ENCODE results near the gene PPY. TPM values are rescaled to one million over a fixed set of nuclear protein-coding genes. Genes with fewer than 3 reads are reported as not detected.
"Not testable (repeated sequence)": the region's sequence is repeated elsewhere in the genome, so short reads cannot be mapped to it uniquely, and the experiment has no call there.

Gene PPY
- total RNA-seq, 2 donors from 2014 or later: 0.49 TPM; not detected in 1

- Histone ChIP-seq H3K9ac (ENCODE audit: low read depth in 2 of 2, low read length in 2 of 2) (no peak overlapping the region), H3K27me3 (peaks cover 8% of the 10 kb centered on the region), H3K4me1 (no peaks in the 10 kb centered on the region), H3K36me3 (no peaks in the 10 kb centered on the region), H3K4me3 (no peak overlapping the region), H3K27ac (no peak overlapping the region), H3K9me3 (no peaks in the 10 kb centered on the region)
- no peak for TF ChIP-seq CTCF (IDR thresholded peaks at IDR 0.05)
- intact Hi-C loops (cut with DNase I): no loop called here
- no peak for DNase-seq
Observed at GRCh38 chr17:43978078-43978477, 35.8 kb upstream of the PPY start.

DNA sequence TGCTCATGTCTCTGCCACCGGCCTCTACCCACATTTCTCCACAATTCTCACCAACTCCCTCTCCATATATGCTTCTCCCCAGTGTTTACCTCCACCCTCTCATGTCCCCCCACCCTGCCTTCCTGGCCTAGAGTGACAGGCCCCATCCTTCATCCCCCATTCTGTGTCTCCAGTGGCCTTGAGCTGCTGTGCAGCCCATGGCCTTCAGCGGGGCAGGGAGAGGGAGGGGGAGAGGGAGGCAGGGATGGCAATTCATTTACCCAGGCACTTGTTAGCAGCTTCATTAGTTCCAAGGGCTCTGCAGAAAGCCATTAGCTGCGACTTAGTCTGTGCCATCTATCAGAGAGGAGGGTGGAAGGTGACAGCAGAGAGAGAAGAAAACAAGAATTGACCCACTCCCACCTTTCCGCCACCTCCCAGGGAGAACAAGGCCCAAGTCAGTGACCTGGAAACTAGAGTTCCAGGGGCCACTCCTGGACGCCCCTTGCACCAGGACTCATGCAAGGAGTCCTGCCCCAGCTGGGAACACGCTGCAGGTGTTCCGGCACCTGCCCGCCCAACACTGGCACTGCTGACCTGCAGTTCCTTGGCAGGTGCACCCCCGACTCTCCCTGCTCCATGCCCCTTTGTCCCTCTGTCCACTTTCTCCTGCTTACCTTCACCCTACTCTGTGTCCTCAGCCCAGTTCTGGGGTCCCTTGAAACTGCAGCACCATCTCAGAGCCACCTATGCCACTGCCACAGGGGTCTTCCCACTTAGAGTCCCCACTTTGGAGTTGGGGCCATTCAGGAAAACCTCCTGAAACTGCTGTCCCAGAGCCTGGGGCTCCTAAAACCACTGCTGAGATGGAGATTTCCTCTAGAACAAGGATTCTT is 34.9 kb upstream of the PPY start:
- peaks cover 1% of the 10 kb centered on the region for H3K27me3 ChIP-seq
- H3K36me3 ChIP-seq: no peaks in the 10 kb centered on the region
- TF ChIP-seq CTCF (IDR thresholded peaks at IDR 0.05): no peak
- no peak for DNase-seq
- H3K27ac ChIP-seq: no peak overlapping the region
- intact Hi-C loops (cut with DNase I): no loop called here
- no peak overlapping the region for H3K4me3 ChIP-seq
- H3K4me1 ChIP-seq: no peaks in the 10 kb centered on the region
- no peaks in the 10 kb centered on the region for H3K9me3 ChIP-seq
- H3K9ac ChIP-seq (ENCODE audit: low read depth in 2 of 2, low read length in 2 of 2): no peak overlapping the region

DNA sequence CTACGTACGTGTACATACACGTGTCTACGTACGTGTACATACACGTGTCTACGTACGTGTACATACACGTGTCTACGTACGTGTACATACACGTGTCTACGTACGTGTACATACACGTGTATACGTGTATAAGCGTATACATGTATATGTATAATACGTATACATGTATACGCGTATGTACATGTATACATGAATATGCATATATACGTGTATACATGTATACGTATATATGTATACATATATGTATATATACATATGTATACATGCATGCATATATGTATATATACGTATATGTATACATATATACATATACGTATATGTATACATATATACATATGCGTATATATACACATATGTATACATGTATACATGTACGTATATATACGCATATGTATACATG is 33.6 kb upstream of the PPY start:
- intact Hi-C loops (cut with DNase I): no loop called here
- Histone ChIP-seq H3K4me3 (no peak overlapping the region), H3K27ac (no peak overlapping the region), H3K36me3 (no peaks in the 10 kb centered on the region), H3K27me3 (no peaks in the 10 kb centered on the region), H3K4me1 (no peaks in the 10 kb centered on the region), H3K9me3 (no peaks in the 10 kb centered on the region), H3K9ac (ENCODE audit: low read depth in 2 of 2, low read length in 2 of 2) (no peak overlapping the region)
- DNase-seq: no peak
- no peak for TF ChIP-seq CTCF (IDR thresholded peaks at IDR 0.05)

- intact Hi-C loops (cut with DNase I): no loop called here
- Histone ChIP-seq H3K4me1 (no peaks in the 10 kb centered on the region), H3K27me3 (no peaks in the 10 kb centered on the region), H3K36me3 (no peaks in the 10 kb centered on the region), H3K4me3 (no peak overlapping the region), H3K27ac (no peak overlapping the region), H3K9me3 (no peaks in the 10 kb centered on the region), H3K9ac (ENCODE audit: low read depth in 2 of 2, low read length in 2 of 2) (no peak overlapping the region)
- no peak for DNase-seq
- TF ChIP-seq CTCF (IDR thresholded peaks at IDR 0.05): no peak
Observed at GRCh38 chr17:43974382-43975266, 32.3 kb upstream of the PPY start.

- H3K27ac ChIP-seq; H3K36me3 ChIP-seq; H3K4me1 ChIP-seq; H3K27me3 ChIP-seq; H3K9me3 ChIP-seq; DNase-seq; H3K4me3 ChIP-seq; H3K9ac ChIP-seq (ENCODE audit: low read depth in 2 of 2, low read length in 2 of 2); intact Hi-C loops (cut with DNase I): not testable (repeated sequence)
Observed at GRCh38 chr17:43972444-43973212, 30.4 kb upstream of the PPY start.

DNA sequence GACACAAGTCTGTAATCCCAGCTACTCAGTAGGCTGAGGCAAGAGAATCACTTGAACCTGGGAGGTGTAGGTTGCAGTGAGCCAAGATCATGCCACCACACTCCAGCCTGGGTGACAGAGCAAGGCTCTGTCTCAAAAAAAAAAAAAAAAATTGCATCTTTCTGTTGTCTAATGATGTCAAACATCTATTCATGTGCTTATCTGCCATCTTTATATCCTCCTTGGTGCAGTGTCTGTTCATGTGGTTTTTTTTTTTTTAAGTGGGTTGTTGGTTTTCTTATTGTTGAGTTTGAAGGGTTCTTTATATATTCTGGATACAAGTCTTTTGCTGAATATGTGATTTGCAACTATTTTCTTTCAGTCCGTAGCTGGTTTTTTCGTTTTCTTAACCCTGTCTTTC is 29.2 kb upstream of the PPY start:
- H3K27me3 ChIP-seq; H3K4me1 ChIP-seq; H3K9ac ChIP-seq (ENCODE audit: low read depth in 2 of 2, low read length in 2 of 2); H3K9me3 ChIP-seq; intact Hi-C loops (cut with DNase I); H3K36me3 ChIP-seq; H3K27ac ChIP-seq; DNase-seq; H3K4me3 ChIP-seq: not testable (repeated sequence)

Data from colonic mucosa (tissue), 4 donors.